Fibroblast of peridontal ligament (primary cell): ENCODE measurements around the gene UBE2I.

Experiments used
- DNase-seq: peaks from one replicate; pipeline ENCODE4 v3.0.0-alpha.2; 2010; ENCODE audit errors: extremely low read depth

UBE2I gene

DNA sequence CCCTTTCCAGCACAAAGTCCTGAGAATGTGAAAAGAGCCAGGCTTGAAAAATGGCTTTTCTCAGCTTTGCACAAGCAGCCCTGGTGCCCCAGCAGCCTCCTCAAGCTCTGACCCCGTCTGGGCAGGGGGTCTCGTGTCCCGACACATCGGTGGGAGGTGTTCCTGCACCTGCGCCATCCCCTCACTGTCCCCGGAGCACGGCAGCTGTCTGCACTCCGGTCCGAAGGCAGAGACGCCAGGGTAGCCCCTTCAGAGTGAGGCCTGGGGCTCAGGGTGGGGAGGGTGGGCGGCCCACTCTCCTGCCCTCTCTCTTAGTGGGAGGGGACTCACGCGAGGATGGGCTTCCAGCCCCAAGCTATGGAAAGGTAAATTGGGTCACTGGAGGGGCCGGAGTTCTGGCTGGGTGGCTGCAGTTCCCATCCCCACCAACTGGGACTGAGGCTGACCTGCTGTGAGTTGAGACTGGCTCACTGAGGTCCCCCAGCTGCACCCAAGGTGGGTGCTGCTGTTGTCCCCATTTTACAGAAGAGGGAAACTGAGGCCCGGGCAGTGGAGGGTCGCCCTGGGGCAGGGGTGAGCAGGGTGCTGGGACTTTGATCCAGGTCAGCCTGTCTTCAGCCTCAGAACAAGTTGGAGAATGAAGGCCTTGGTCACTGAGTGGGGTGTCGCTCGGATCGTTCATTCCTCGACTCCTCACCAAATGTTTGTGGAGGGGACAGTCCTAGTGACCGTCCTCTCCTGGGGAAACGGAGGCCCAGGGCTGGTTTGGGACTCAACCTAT, 21.7 kb downstream of the UBE2I start:
- no peak for DNase-seq

- DNase-seq: no peak
Observed at GRCh38 chr16:1331712-1332617, 22.5 kb downstream of the UBE2I start.

- no peak for DNase-seq
Observed at GRCh38 chr16:1332618-1333148, 23.2 kb downstream of the UBE2I start.

- DNase-seq: no peak
Observed at GRCh38 chr16:1333149-1333812, 23.8 kb downstream of the UBE2I start, which contains the start of gene BAIAP3. Gene BAIAP3, plus strand, starts transcription at chr16:1333645. Its CDS starts 4,905 bp downstream, at chr16:1338550.

- no peak for DNase-seq
Observed at GRCh38 chr16:1333854-1334700, 24.6 kb downstream of the UBE2I start.

DNA sequence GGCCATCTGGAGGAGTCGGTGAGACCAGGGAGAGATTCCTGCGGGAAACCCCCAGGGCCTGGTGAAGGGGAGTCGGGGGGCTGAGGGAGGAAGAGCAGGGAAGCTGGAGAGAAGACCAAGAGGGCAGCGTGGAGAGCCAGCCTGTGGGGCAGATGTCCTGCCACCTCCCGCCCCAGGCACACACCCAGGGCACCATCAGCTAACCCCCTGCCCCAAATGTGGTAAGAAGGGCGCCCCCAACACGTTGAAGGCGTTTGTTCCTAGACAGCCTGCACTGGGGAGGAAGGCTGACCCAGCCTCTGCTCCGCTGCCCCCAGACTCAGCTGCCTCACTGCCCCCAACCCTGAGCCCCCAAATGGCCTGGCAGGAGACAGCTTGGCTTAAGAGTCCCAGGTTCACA, 25.3 kb downstream of the UBE2I start:
- DNase-seq: no peak

- DNase-seq: no peak
Observed at GRCh38 chr16:1335211-1335971, 26.0 kb downstream of the UBE2I start.

- no peak for DNase-seq
Observed at GRCh38 chr16:1335996-1336395, 26.6 kb downstream of the UBE2I start.

- DNase-seq: no peak
Observed at GRCh38 chr16:1336619-1337018, 27.2 kb downstream of the UBE2I start.

DNA sequence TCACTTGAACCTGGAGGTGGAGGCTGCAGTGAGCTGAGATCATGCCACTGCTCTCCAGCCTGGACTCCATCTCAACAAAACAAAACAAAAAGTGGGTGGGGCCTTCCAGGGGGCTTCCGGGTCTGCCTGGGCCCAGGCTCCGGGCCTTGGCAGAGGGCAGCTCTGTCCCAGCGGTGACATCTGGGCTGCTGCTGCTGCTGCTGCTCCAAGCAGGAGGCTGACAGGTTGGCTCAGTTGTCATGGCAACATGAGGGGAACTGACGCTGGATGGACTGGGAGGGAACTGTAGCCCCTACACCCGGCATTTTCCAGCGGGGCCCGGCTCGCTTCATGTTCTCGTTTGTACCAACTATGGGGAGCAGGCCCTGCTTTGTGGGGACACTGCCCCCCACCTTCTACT, 28.1 kb downstream of the UBE2I start:
- no peak for DNase-seq

- no peak for DNase-seq
Observed at GRCh38 chr16:1338119-1338730, 28.8 kb downstream of the UBE2I start.

DNA sequence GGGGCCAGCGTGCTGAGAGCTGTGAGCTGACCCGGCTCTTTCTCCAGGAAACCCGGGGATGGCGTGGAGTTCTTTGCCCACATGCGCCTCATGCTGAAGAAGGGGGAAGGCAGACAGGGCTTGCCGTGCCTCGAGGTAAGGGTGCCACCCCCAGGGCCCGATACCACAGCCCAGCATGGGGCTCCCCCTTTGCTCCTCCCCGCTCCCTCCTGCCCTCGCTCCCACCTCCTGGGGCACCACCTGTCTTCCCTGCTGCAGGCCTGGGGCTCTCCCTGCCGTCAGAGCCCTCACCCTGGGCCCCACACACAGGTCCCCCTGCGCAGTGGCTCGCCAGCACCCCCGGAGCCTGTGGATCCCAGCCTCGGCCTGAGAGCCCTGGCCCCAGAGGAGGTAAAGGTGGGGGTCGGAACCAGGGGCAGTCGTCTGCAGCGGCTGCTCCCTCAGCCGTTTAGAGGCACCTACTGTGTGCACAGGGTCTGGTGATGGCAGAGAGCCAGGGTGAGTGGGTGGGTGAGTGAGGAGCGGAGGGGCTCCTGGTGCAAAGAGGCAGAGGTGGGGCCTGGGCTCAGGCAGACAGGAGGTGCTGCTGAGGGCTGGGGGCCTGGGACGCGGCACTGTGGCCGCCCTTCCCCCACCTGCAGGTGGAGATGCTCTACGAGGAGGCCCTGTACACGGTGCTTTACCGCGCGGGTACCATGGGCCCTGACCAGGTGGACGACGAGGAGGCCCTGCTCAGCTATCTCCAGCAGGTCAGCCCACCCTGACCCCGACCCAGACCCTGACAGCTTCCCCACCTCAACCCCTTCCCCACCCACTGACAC, 29.6 kb downstream of the UBE2I start:
- no peak for DNase-seq

DNA sequence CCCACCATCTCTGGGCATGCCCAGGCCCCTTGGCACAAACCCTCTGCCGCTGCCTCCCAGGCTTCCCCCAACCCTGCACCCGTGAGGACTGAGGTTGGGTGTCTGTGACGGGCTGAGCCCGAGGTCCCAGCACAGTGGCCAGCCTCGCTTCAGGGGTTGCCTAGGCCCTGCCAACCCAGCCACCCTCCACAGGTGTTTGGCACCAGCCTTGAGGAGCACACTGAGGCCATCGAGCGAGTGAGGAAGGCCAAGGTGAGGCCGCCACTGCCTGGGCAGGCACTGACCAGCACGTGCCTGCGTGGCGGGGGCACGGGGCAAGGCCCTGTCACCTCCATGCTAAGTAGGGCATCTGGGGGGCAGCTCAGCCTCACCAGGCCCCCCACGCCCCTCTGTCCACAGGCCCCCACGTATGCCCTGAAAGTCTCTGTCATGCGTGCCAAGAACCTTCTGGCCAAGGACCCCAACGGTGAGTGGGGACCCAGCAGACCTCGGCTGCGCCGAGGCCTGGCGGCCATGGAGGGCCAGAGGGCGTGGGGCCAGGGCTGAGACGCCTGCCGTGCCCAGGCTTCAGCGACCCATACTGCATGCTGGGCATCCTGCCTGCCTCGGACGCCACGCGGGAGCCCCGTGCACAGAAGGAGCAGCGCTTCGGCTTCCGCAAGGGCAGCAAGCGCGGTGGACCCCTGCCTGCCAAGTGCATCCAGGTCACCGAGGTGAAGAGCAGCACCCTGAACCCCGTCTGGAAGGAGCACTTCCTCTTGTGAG, 31.5 kb downstream of the UBE2I start:
- no peak for DNase-seq

DNA sequence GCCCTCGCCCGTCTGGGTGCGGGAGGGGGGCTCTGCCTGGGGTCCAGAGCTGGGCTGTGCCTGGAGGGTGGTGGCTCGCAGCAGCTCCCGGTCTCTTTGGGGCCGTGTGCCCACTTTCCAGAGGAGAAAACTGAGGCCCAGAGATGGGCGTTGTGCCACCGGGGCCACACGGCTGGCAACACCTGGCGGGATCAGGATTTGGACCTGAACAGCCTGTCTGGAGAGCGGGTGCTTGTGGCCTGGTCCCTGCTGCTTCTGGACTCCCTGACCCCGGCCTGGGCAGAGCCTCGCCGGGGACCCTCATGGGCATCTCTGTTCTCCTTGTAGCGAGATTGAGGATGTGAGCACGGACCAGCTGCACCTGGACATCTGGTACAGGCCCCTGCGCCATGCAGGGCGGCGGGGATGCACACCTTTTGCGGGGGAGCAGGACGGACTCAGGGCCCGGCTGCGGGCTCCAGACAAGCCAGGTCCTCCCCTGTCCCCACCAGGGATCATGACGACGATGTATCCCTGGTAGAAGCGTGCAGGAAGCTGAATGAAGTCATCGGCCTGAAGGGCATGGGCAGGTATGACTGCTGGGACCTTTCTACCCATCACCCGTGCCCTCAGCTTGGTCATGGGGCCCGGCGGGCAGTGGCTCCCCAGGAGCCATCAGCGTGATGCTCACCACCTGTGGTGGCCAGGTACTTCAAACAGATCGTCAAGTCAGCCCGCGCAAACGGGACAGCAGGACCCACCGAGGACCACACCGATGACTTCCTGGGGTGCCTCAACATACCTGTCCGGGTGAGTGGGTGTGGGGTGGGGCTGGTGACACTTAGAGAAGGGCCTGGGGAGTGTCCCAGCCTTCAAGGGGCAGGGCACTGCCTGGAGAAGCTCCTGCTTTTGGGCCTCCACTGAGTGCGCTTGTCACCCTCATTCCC, 32.3 kb downstream of the UBE2I start:
- DNase-seq: no peak

DNA sequence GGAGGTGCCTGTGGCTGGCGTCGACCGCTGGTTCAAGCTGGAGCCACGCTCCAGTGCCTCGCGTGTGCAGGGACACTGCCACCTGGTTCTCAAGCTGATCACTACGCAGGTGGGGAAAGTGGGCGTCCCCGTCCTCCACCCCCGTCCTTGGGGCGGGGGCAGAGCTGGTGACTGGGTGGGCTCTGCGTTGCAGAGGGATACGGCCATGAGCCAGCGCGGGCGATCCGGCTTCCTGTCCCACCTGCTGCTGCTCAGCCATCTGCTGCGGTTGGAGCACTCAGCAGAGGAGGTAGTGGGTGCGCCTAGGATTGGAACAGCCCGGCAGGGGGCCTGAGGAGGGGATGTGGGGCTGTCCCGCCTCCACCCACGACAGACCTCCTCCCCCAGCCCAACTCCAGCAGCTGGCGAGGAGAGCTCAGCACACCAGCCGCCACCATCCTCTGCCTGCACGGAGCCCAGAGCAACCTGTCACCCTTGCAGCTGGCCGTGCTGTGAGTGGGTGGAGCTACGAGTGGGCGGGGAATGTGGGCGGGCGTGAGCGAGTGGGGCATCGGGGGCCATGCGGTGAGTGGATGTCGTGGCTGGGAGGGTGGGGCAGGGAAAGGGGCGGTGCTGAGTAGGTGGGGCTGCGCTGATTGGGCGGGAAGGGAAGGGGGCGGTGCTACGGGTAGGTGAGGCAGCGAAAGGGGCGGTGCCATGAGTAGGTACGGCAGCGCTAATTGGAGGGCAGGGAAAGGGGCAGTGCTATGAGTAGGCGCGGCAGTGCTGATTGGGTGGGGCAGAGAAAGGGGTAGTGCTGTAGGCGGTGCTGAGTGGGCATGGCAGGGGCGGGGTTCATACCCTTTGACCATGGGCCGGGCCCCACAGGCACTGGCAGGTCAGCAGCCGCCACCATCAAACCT, 33.3 kb downstream of the UBE2I start:
- peak; percentile 35 for DNase-seq
